IPS-18c (cell line): ENCODE results near the gene CDK17.
"Not testable (repeated sequence)": the region's sequence is repeated elsewhere in the genome, so short reads cannot be mapped to it uniquely, and the experiment has no call there.

Source experiments
- H3K4me3 ChIP-seq: 2 replicates; pipeline ENCODE4 v1.7.0; 2013; ENCODE audit warnings: low read depth, mild to moderate bottlenecking, low read length, moderate library complexity; ENCODE audit not compliant: insufficient read depth
- H3K9me3 ChIP-seq: one replicate; pipeline ENCODE4 v1.6.1; 2013; ENCODE audit warnings: mild to moderate bottlenecking, low read length, moderate library complexity; ENCODE audit not compliant: control insufficient read depth, insufficient read depth

The CDK17 gene

GRCh38 chr12:96315741-96316481 is 84.3 kb downstream of the CDK17 start:
- peak overlapping the region; percentile 44; the same call in 1 of the 2 replicates for H3K4me3 ChIP-seq
- not testable (repeated sequence) for H3K9me3 ChIP-seq

GRCh38 chr12:96314723-96315122 is 85.5 kb downstream of the CDK17 start:
- Histone ChIP-seq H3K4me3 (no peak overlapping the region), H3K9me3 (no peaks in the 10 kb centered on the region)

- no peaks in the 10 kb centered on the region for H3K9me3 ChIP-seq
- H3K4me3 ChIP-seq, result no peak overlapping the region
Measured at GRCh38 chr12:96313606-96314005, 86.6 kb downstream of the CDK17 start.

GRCh38 chr12:96311191-96311590 is 89.0 kb downstream of the CDK17 start:
- H3K4me3 ChIP-seq, result no peak overlapping the region
- H3K9me3 ChIP-seq, result no peaks in the 10 kb centered on the region

- Histone ChIP-seq H3K9me3 (no peaks in the 10 kb centered on the region), H3K4me3 (no peak overlapping the region)
Measured at GRCh38 chr12:96310067-96310466, 90.2 kb downstream of the CDK17 start.

GRCh38 chr12:96308881-96309280 is 91.4 kb downstream of the CDK17 start:
- Histone ChIP-seq H3K9me3 (no peaks in the 10 kb centered on the region), H3K4me3 (no peak overlapping the region)

- Histone ChIP-seq H3K4me3 (no peak overlapping the region), H3K9me3 (no peaks in the 10 kb centered on the region)
Measured at GRCh38 chr12:96305665-96306064, 94.6 kb downstream of the CDK17 start.

- H3K4me3 ChIP-seq, result no peak overlapping the region
- no peaks in the 10 kb centered on the region for H3K9me3 ChIP-seq
Measured at GRCh38 chr12:96303653-96304052, 96.6 kb downstream of the CDK17 start.

GRCh38 chr12:96302687-96303310 is 97.4 kb downstream of the CDK17 start:
- Histone ChIP-seq H3K4me3 (no peak overlapping the region), H3K9me3 (no peaks in the 10 kb centered on the region)

- no peak overlapping the region for H3K4me3 ChIP-seq
- H3K9me3 ChIP-seq, result no peaks in the 10 kb centered on the region
Measured at GRCh38 chr12:96301732-96302131, 98.5 kb downstream of the CDK17 start.

GRCh38 chr12:96300064-96300463 is 100.2 kb downstream of the CDK17 start:
- no peaks in the 10 kb centered on the region for H3K9me3 ChIP-seq
- no peak overlapping the region for H3K4me3 ChIP-seq

- H3K4me3 ChIP-seq, result no peak overlapping the region
- no peaks in the 10 kb centered on the region for H3K9me3 ChIP-seq
Measured at GRCh38 chr12:96297504-96297903, 102.7 kb downstream of the CDK17 start.

- no peak overlapping the region for H3K4me3 ChIP-seq
- H3K9me3 ChIP-seq, result no peaks in the 10 kb centered on the region
Measured at GRCh38 chr12:96295532-96296160, 104.6 kb downstream of the CDK17 start.

GRCh38 chr12:96294831-96295230 is 105.4 kb downstream of the CDK17 start:
- no peaks in the 10 kb centered on the region for H3K9me3 ChIP-seq
- H3K4me3 ChIP-seq, result no peak overlapping the region

- H3K4me3 ChIP-seq, result no peak overlapping the region
Measured at GRCh38 chr12:96293093-96293492, 107.1 kb downstream of the CDK17 start.

GRCh38 chr12:96289067-96289466 is 111.2 kb downstream of the CDK17 start:
- no peak overlapping the region for H3K4me3 ChIP-seq
- no peaks in the 10 kb centered on the region for H3K9me3 ChIP-seq

More at GRCh38 chr12:96293093-96293492, 107.1 kb downstream of the CDK17 start:
- H3K9me3 ChIP-seq, result no peaks in the 10 kb centered on the region

- Histone ChIP-seq H3K4me3 (no peak overlapping the region), H3K9me3 (no peaks in the 10 kb centered on the region)
Measured at GRCh38 chr12:96285158-96285557, 115.1 kb downstream of the CDK17 start.

- Histone ChIP-seq H3K4me3 (no peak overlapping the region), H3K9me3 (no peaks in the 10 kb centered on the region)
Measured at GRCh38 chr12:96274331-96274730, 125.9 kb downstream of the CDK17 start.
